Thyroid gland (tissue), 4 donors: Measurements from ENCODE around the gene NMNAT2. TPM values are rescaled to one million over a fixed set of nuclear protein-coding genes. Genes with fewer than 3 reads are reported as not detected.

ENCODE experiments used
- DNase-seq, 2 donors: peaks; one replicate each; pipeline ENCODE4 v3.0.0-alpha.2; 2019
- H3K27ac ChIP-seq, 3 donors: fragments of 200-600 bp; sonication (generic); 1 replicate in 2 of 3; 2 replicates in 1 of 3; pipeline ENCODE4 v1.5.1; 2016 to 2019; ENCODE audit warnings: mild to moderate bottlenecking in 1 of 3, moderate library complexity in 1 of 3
- H3K27me3 ChIP-seq: fragments of 200-600 bp; sonication (generic); one replicate; pipeline ENCODE4 v1.5.1; 2019
- H3K36me3 ChIP-seq, 2 donors: fragments of 200-600 bp; sonication (generic); one replicate each; pipeline ENCODE4 v1.5.1; 2016 to 2019
- H3K4me1 ChIP-seq, 2 donors: fragments of 200-600 bp; sonication (generic); one replicate each; pipeline ENCODE4 v1.5.1; 2017 to 2019
- H3K4me3 ChIP-seq, 3 donors: fragments of 200-600 bp; sonication (generic); replicated peaks in 1 of 3; 1 replicate in 2 of 3; 2 replicates in 1 of 3; pipeline ENCODE4 v1.5.1; 2016; ENCODE audit warnings: mild to moderate bottlenecking in 1 of 3
- H3K9me3 ChIP-seq: fragments of 200-600 bp; sonication (generic); one replicate; pipeline ENCODE4 v1.5.1; 2017
- POLR2A ChIP-seq, 2 donors: fragments of 450-650 bp; IDR thresholded peaks; one replicate each; pipeline ENCODE4 v1.6.1; 2017; ENCODE audit warnings: antibody characterized with exemption in 2 of 2, mild to moderate bottlenecking in 2 of 2, moderate library complexity in 1 of 2
- WGBS, 2 donors: methylation state at CpG; one replicate each; pipeline ENCODE4 v1.1.5; 2017; 5-methylcytosine and 5-hydroxymethylcytosine counted together
- intact Hi-C: fragments of 100-400 bp; cut with DNase I; formaldehyde crosslinking; loops from one replicate; pipeline ENCODE4 v1.15.1; 2023
- total RNA-seq, 4 donors: library from RNA; depleted of rRNA; stranded (reverse); fragments of >200 nt; gene quantifications; one replicate each; pipeline ENCODE4 v1.2.3, GENCODE V29; 2016
- TF ChIP-seq, protein P1 (sequence below), 6 experiments: fragments of 200-600 bp in 3 of 6; fragments of 450-650 bp in 3 of 6; sonication (generic) in 3 of 6; IDR thresholded peaks; one replicate each; pipeline ENCODE4 v1.5.1; 2016 to 2019; ENCODE audit warnings: antibody characterized with exemption in 6 of 6, mild to moderate bottlenecking in 2 of 6, inconsistent platforms in 1 of 6, moderate library complexity in 1 of 6

NMNAT2 gene
- total RNA-seq, 4 donors from 2014 or later: 7.6 to 39.5 (median 17.3) TPM

DNA sequence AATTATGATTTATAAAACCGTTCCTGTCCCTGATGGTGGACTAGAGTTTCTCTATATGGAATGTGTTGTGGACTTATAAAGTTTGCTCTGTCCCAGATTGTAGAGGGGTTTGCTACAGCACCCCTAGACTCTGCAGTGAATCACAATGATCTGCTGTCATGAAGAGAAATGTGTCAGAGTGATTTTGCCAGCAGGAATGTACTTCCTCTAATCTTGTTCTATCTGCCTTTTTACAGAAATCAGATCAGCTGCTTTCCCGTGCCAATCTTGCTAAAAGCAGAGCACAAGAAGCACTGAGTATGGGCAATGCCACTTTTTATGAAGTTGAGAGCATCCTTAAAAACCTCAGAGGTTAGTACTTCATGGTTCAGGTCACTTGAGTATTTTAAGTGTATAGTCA lies 180.1 kb downstream of the NMNAT2 start:
- H3K27me3 ChIP-seq: no peaks in the 10 kb centered on the region
- intact Hi-C loops: loop anchor here (10.0 kb wide), 1 partner anchor 53 kb away; the partner anchor contains the start of gene LAMC2
- H3K4me3 ChIP-seq: no peak overlapping the region
- no peaks in the 10 kb centered on the region for H3K9me3 ChIP-seq
- H3K27ac ChIP-seq: peak overlapping the region in 1 of 3 donors; percentile 14
- no peaks in the 10 kb centered on the region for H3K36me3 ChIP-seq
- 80 to 85% methylated on average over 2 of the region's 2 CpGs for WGBS, 2 donors
- peaks cover 14 to 16% of the 10 kb centered on the region in 2 donors for H3K4me1 ChIP-seq
- TF ChIP-seq, protein P1, sequence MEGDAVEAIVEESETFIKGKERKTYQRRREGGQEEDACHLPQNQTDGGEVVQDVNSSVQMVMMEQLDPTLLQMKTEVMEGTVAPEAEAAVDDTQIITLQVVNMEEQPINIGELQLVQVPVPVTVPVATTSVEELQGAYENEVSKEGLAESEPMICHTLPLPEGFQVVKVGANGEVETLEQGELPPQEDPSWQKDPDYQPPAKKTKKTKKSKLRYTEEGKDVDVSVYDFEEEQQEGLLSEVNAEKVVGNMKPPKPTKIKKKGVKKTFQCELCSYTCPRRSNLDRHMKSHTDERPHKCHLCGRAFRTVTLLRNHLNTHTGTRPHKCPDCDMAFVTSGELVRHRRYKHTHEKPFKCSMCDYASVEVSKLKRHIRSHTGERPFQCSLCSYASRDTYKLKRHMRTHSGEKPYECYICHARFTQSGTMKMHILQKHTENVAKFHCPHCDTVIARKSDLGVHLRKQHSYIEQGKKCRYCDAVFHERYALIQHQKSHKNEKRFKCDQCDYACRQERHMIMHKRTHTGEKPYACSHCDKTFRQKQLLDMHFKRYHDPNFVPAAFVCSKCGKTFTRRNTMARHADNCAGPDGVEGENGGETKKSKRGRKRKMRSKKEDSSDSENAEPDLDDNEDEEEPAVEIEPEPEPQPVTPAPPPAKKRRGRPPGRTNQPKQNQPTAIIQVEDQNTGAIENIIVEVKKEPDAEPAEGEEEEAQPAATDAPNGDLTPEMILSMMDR (IDR thresholded peaks at IDR 0.05): no peak
- no peak for TF ChIP-seq POLR2A (IDR thresholded peaks at IDR 0.05)
- DNase-seq: no peak

DNA sequence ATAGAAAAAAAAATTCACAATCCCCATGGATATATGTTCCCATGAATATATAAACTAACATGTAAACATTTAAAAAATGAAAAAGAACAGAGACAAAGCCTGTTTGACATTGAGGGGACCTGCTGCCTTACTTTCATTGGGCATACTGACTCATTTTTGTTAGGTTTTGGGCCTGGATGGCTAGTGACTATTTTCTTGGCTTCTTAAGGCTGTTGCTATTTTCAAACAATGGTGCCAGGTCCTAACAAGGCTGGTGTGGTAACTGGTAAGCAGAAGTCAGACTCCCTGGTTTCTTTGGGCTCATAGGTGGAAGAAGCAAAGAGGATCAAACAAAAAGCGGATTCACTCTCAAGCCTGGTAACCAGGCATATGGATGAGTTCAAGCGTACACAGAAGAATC lies 181.1 kb downstream of the NMNAT2 start:
- Histone ChIP-seq H3K9me3 (no peaks in the 10 kb centered on the region), H3K27ac (no peak overlapping the region), H3K36me3 (no peaks in the 10 kb centered on the region), H3K4me1 (peaks cover 14 to 16% of the 10 kb centered on the region in 2 donors), H3K4me3 (no peak overlapping the region), H3K27me3 (no peaks in the 10 kb centered on the region)
- intact Hi-C loops: loop anchor here (10.0 kb wide), 1 partner anchor 52 kb away; the partner anchor contains the start of gene LAMC2
- 95 to 98% methylated on average over 2 of the region's 2 CpGs for WGBS, 2 donors
- TF ChIP-seq POLR2A (IDR thresholded peaks at IDR 0.05): no peak
- TF ChIP-seq, protein P1 (IDR thresholded peaks at IDR 0.05): no peak
- no peak for DNase-seq

DNA sequence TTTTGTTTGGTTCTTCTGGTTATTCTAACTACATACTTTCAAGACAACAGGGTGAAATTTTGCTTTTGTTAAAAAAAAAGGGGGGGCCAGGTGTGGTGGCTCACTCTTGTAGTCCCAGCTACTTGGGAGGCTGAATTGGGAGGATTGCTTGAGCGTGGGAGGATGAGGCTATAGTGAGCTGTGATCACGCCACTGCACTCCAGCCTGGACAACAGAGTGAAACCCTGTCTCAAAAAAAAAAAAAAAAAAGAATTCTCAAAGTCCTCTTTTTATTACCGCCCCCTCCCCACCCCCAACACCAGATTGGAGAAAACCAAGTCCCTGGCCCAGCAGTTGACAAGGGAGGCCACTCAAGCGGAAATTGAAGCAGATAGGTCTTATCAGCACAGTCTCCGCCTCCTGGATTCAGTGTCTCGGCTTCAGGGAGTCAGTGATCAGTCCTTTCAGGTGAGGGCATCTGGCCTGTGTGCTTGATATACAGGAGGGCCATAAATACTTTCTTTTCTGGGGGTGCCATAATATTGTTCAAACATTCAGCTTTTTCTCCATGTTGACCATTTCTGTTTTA lies 181.9 kb downstream of the NMNAT2 start:
- H3K27ac ChIP-seq: no peak overlapping the region
- H3K4me1 ChIP-seq: peaks cover 14 to 16% of the 10 kb centered on the region in 2 donors
- 89 to 98% methylated on average over 6 of the region's 6 CpGs for WGBS, 2 donors
- no peak overlapping the region for H3K4me3 ChIP-seq
- no peaks in the 10 kb centered on the region for H3K9me3 ChIP-seq
- no peaks in the 10 kb centered on the region for H3K36me3 ChIP-seq
- intact Hi-C loops: loop anchor here (10.0 kb wide), 1 partner anchor 51 kb away; the partner anchor contains the start of gene LAMC2
- no peak for TF ChIP-seq POLR2A (IDR thresholded peaks at IDR 0.05)
- TF ChIP-seq, protein P1 (IDR thresholded peaks at IDR 0.05): no peak
- no peak for DNase-seq
- no peaks in the 10 kb centered on the region for H3K27me3 ChIP-seq

DNA sequence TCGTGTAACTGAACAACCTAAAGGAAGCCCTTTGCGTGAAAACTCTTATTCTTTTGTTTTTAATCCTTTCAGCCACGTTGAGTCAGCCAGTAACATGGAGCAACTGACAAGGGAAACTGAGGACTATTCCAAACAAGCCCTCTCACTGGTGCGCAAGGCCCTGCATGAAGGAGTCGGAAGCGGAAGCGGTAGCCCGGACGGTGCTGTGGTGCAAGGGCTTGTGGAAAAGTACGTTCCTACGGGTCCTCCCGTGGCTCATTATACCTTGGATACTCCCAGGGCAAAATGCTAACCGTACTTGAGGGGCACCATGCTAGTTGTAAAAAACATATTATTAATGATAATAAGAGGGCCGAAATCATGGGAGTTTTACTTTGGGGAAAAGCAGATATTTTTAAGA lies 182.7 kb downstream of the NMNAT2 start:
- intact Hi-C loops: loop anchor here (10.0 kb wide), 1 partner anchor 51 kb away; the partner anchor contains the start of gene LAMC2
- DNase-seq: peak; percentile 30 to 37
- WGBS, 2 donors: 75 to 78% methylated on average over 14 of the region's 14 CpGs
- H3K4me3 ChIP-seq: no peak overlapping the region
- no peaks in the 10 kb centered on the region for H3K9me3 ChIP-seq
- peak overlapping the region; percentile 89 to 94 (median 91) for H3K27ac ChIP-seq
- H3K4me1 ChIP-seq: peaks cover 14 to 16% of the 10 kb centered on the region in 2 donors
- no peaks in the 10 kb centered on the region for H3K27me3 ChIP-seq
- TF ChIP-seq, protein P1 (IDR thresholded peaks at IDR 0.05): no peak
- peak in 1 of 2 donors; percentile 24 for TF ChIP-seq POLR2A (IDR thresholded peaks at IDR 0.05)
- H3K36me3 ChIP-seq: no peaks in the 10 kb centered on the region
